ENCODE measurements around the gene TECPR2.

- TF ChIP-seq CTCF (IDR thresholded peaks at IDR 0.05) (no peak), USF1 (CRISPR knock-in tag; IDR thresholded peaks at IDR 0.05) (no peak), TEAD4 (CRISPR knock-in tag; IDR thresholded peaks at IDR 0.05) (no peak), ZNF232 (CRISPR knock-in tag; IDR thresholded peaks at IDR 0.05) (no peak), AFF4 (CRISPR knock-in tag; IDR thresholded peaks at IDR 0.05; ENCODE audit: borderline replicate concordance) (no peak), ATF2 (CRISPR knock-in tag; IDR thresholded peaks at IDR 0.05; ENCODE audit: borderline replicate concordance, low read depth) (no peak), CREM (CRISPR knock-in tag; IDR thresholded peaks at IDR 0.05) (no peak), E2F5 (CRISPR knock-in tag; IDR thresholded peaks at IDR 0.05) (no peak), ATF3 (CRISPR knock-in tag; conservative IDR thresholded peaks at IDR 0.05) (no peak), JUN (CRISPR knock-in tag; IDR thresholded peaks at IDR 0.05) (no peak)
Measured at GRCh38 chr14:102392506-102392905, 29.8 kb downstream of the TECPR2 start.
